AML-193 (cell line): Measurements from ENCODE around the gene MAP4.
"Not testable (repeated sequence)": the region's sequence is repeated elsewhere in the genome, so short reads cannot be mapped to it uniquely, and the experiment has no call there.

Experiments
- DNase-seq, 2 experiments: peaks; one replicate each; lab custom pipeline; 2025; lab: John Stamatoyannopoulos, UW

Gene MAP4

GRCh38 chr3:47846186-47846879 is 169.9 kb downstream of the MAP4 start:
- no peak for DNase-seq

GRCh38 chr3:47841786-47842349 is 174.3 kb downstream of the MAP4 start:
- no peak for DNase-seq

DNA sequence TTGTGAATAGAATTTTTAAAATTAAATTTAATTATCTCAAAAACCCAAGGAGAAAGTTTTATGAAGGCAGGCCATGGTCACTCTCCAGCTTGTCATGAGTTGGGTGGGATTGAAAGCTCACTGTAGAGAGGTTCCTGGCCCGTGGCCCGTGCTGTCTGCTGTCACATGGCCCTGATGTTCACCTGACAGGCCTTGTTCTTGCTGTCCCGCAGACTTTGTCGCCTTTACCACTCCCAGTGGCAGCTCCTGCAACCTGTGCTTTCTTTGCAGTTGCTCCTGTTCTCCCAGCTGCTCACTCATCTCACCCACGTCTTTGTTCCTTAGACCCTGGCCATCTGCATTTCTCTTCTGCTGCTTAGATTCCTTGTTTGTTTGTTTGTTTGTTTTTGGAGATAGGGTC is 177.7 kb downstream of the MAP4 start:
- no peak for DNase-seq

DNA sequence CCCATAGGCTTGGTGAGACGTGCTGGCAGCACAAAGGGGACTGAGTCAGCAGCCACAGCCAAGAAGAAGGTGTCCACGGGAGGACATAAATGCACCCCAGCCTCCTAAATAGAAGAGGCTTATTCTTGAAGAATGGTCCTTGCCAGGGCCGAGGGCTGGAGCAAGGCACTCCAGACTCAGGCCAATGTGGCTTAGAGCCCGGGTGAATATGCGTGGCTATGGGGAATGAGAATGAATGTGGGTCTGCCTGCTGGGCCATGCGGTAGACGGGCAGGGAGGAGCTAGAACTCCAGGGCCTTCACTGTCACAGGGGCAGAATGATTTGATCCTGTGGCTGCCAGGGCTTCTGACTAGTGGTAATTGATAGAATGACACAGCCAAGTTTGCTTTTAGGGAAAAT is 179.2 kb downstream of the MAP4 start:
- DNase-seq, result no peak

DNA sequence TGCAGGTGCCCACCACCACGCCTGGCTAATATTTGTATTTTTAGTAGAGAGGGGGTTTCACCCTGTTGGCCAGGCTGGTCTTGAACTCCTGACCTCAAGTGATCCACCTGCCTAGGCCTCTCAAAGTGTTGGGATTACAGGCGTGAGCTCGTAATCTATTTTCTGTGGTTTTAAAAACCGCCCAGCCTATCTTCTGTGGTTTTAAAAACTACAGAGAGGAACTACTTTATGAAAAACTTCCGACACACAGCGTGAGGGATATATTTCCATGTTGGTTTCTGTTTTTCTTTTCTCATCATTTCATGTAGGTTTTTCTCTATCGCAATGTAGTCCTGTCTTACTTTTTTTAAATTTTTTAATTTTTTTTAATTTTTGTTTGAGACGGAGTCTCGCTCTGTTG is 186.7 kb downstream of the MAP4 start:
- not testable (repeated sequence) for DNase-seq

DNA sequence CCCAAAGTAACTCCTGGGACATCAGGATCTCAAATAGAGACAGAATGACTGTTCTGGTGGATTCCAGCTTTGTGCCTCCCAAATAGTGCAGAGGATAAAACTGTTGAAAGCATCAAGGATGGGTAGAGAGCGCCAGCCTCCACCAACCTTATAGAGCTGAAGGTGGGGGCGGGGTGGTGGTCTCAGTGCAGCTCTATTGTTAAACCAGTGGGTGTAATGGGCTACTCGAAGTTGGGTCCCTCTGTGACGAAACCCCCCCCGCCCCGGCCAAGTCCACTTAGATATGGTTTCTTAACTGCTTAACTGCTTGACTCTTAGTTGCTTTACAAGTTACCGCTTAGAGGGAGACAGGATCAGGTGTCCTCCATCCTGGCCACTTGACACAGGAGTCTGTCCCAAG is 190.6 kb downstream of the MAP4 start:
- DNase-seq, result no peak

- DNase-seq, result peak; percentile 86 to 90
Measured at GRCh38 chr3:47824541-47825473, 191.4 kb downstream of the MAP4 start.

DNA sequence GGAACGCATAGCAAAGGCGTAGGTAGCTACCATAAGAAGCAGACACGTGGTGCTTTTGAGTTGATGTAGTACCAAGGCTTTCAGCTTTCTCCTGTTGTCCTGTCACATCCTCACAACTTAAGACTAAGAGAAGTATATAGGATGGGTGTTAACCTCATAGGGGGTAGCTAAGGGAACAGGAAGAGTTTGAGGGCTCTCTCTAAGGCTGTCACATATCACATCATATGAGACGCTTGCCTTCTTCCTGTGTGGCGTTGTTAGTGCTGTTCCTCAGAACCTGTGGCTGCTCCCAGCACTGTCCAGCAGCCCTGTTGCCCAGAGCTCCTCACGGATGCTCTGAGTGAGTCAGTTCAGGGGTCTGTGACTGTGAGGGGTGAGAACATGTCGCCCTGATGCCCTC is 198.6 kb downstream of the MAP4 start:
- DNase-seq, result no peak

- DNase-seq, result no peak
Measured at GRCh38 chr3:47813551-47814177, 202.6 kb downstream of the MAP4 start.

- DNase-seq, result no peak
Measured at GRCh38 chr3:47804577-47804976, 211.6 kb downstream of the MAP4 start.

GRCh38 chr3:47803480-47804025 is 212.7 kb downstream of the MAP4 start:
- peak in 1 of 2 experiments; percentile 54 for DNase-seq

DNA sequence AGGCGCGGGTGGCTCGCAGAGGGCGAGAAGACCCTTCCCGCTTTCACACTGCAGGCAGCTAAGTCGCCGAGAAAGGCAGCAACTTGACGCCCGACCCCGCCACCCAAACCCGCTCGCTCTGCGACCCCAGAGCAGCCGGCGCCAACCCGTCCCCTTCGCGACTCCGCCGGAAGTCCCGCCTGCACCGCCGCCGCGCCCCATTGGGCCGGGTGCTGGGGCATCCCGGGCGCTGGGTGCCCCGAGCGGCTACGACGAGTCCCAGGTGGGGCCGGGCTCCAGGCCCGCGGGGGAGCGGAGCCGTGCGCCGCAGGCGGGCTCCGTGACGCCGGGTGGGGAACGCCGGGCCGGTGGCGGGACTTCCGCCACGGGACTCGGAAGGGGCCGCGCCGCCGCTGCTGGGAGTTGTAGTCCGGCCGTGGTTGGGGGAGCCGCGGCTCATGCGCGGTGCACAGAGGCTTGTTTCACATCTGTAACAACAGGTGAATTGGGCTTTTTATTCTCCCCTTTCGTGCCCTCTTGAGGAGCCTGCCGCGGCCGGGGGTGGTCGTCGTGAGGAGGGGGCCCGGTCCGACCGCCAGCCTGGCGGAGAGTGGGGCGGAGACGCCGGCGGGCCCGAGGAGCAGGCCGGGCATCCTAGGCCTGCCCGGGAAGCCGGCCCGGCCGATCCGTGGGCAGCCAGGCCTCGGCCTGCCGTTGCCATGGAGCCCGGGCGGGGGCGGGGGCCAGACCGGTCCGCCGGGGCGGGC is 213.3 kb downstream of the MAP4 start, which contains the start of gene DHX30:
TSS of gene DHX30 (plus strand) at position 405 of the 746 bp plus-strand sequence. CDS start 7,546 bp downstream, outside the sequence.
- peak; percentile 72 to 85 for DNase-seq
